SU-DHL-6 (cell line): ENCODE measurements around the gene CACNB2.

Source experiments
- EZH2phosphoT487 ChIP-seq: fragments of 200-600 bp; sonication (generic), shearing (Covaris generic); conservative IDR thresholded peaks from 2 replicates; pipeline ENCODE4 v1.6.1; 2018; ENCODE audit warnings: mild to moderate bottlenecking, antibody characterized with exemption, low read length, moderate library complexity, mixed read lengths
- TF ChIP-seq, protein P1 (sequence below): fragments of 200-600 bp; sonication (generic); IDR thresholded peaks from one replicate; pipeline ENCODE4 v1.5.1; 2017; ENCODE audit warnings: antibody characterized with exemption, mild to moderate bottlenecking, low read length, moderate library complexity; ENCODE audit not compliant: insufficient read depth, poor library complexity, severe bottlenecking

DNA sequence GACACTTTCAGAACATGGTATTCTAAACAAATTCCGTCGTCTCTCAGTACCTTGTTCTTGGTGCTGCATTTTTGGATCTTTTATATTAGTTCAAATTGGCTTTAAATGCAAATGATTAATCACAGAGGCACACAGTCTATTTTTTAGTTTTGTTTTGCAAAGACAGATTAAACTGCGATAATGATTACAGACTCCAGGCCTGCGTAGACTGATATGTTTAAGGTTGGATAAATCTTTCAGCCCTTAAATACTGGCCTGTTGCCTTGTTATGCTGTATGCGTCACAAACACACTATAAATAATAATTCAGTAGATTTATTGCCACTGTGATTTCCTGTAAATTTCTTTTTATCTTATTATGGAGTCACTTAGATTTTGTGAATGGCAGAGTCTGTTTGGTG is 19.3 kb downstream of the CACNB2 start:
- TF ChIP-seq, protein P1, sequence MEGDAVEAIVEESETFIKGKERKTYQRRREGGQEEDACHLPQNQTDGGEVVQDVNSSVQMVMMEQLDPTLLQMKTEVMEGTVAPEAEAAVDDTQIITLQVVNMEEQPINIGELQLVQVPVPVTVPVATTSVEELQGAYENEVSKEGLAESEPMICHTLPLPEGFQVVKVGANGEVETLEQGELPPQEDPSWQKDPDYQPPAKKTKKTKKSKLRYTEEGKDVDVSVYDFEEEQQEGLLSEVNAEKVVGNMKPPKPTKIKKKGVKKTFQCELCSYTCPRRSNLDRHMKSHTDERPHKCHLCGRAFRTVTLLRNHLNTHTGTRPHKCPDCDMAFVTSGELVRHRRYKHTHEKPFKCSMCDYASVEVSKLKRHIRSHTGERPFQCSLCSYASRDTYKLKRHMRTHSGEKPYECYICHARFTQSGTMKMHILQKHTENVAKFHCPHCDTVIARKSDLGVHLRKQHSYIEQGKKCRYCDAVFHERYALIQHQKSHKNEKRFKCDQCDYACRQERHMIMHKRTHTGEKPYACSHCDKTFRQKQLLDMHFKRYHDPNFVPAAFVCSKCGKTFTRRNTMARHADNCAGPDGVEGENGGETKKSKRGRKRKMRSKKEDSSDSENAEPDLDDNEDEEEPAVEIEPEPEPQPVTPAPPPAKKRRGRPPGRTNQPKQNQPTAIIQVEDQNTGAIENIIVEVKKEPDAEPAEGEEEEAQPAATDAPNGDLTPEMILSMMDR, result no peak
- no peak for TF ChIP-seq EZH2phosphoT487
